ENCODE results near the gene CBR1. TPM values are rescaled to one million over a fixed set of nuclear protein-coding genes. Genes with fewer than 3 reads are reported as not detected.
"Not testable (repeated sequence)": the region's sequence is repeated elsewhere in the genome, so short reads cannot be mapped to it uniquely, and the experiment has no call there.

CBR1 gene
- polyA plus RNA-seq, 1 experiment = 157 TPM

GRCh38 chr21:36097427-36098181 is 27.8 kb downstream of the CBR1 start:
- ChIA-PET CTCF (interaction anchor here (0.5 to 1.5 kb wide), 3 partner anchors 8 to 15 kb away, joined by 3 to 4 read pairs (median 4); no protein-coding TSS in a partner anchor), POLR2A (no interaction called here)
- Histone ChIP-seq H3K36me3 (ENCODE audit: control insufficient read depth, insufficient read depth, low read length) (no peaks in the 10 kb centered on the region), H3K27me3 (ENCODE audit: control insufficient read depth, insufficient read depth, low read length) (peaks cover 7% of the 10 kb centered on the region), H3K4me3 (ENCODE audit: low read depth, low read length) (no peak overlapping the region)
- TF ChIP-seq CTCF (IDR thresholded peaks at IDR 0.05; ENCODE audit: insufficient read depth, low read depth, low read length) = no peak
- DNase-seq (ENCODE audit: low read depth) = no peak

GRCh38 chr21:36098182-36098532 is 28.3 kb downstream of the CBR1 start:
- TF ChIP-seq CTCF (IDR thresholded peaks at IDR 0.05; ENCODE audit: insufficient read depth, low read depth, low read length) = no peak
- DNase-seq (ENCODE audit: low read depth) = no peak
- Histone ChIP-seq H3K36me3 (ENCODE audit: control insufficient read depth, insufficient read depth, low read length) (no peaks in the 10 kb centered on the region), H3K4me3 (ENCODE audit: low read depth, low read length) (no peak overlapping the region), H3K27me3 (ENCODE audit: control insufficient read depth, insufficient read depth, low read length) (peaks cover 7% of the 10 kb centered on the region)
- POLR2A ChIA-PET = no interaction called here
- CTCF ChIA-PET = interaction anchor here (0.5 to 1.5 kb wide), 3 partner anchors 9 to 15 kb away, joined by 3 to 4 read pairs (median 4); no protein-coding TSS in a partner anchor

GRCh38 chr21:36099000-36099399 is 29.2 kb downstream of the CBR1 start:
- peaks cover 5% of the 10 kb centered on the region for H3K27me3 ChIP-seq (ENCODE audit: control insufficient read depth, insufficient read depth, low read length)
- H3K36me3 ChIP-seq (ENCODE audit: control insufficient read depth, insufficient read depth, low read length) = no peaks in the 10 kb centered on the region
- CTCF ChIA-PET = interaction anchor here (0.9 to 1.5 kb wide), 2 partner anchors 13 to 14 kb away, joined by 3 to 4 read pairs; no protein-coding TSS in a partner anchor
- no peak for TF ChIP-seq CTCF (IDR thresholded peaks at IDR 0.05; ENCODE audit: insufficient read depth, low read depth, low read length)
- no peak overlapping the region for H3K4me3 ChIP-seq (ENCODE audit: low read depth, low read length)
- POLR2A ChIA-PET = no interaction called here
- DNase-seq (ENCODE audit: low read depth) = no peak

GRCh38 chr21:36099695-36100211 is 29.9 kb downstream of the CBR1 start:
- CTCF ChIA-PET = not testable (repeated sequence)

GRCh38 chr21:36100971-36101641 is 31.3 kb downstream of the CBR1 start:
- Histone ChIP-seq H3K4me3 (ENCODE audit: low read depth, low read length) (no peak overlapping the region), H3K36me3 (ENCODE audit: control insufficient read depth, insufficient read depth, low read length) (no peaks in the 10 kb centered on the region), H3K27me3 (ENCODE audit: control insufficient read depth, insufficient read depth, low read length) (peaks cover 5% of the 10 kb centered on the region; the same call in 1 of the 2 replicates)
- ChIA-PET POLR2A (no interaction called here), CTCF (interaction anchor here (0.6 to 1.8 kb wide), 3 partner anchors 11 to 27 kb away, joined by 3 to 9 read pairs (median 4); no protein-coding TSS in a partner anchor)
- TF ChIP-seq CTCF (IDR thresholded peaks at IDR 0.05; ENCODE audit: insufficient read depth, low read depth, low read length) = no peak
- no peak for DNase-seq (ENCODE audit: low read depth)

More at GRCh38 chr21:36099695-36100211, 29.9 kb downstream of the CBR1 start:
- POLR2A ChIA-PET; H3K27me3 ChIP-seq (ENCODE audit: control insufficient read depth, insufficient read depth, low read length); H3K4me3 ChIP-seq (ENCODE audit: low read depth, low read length); DNase-seq (ENCODE audit: low read depth); H3K36me3 ChIP-seq (ENCODE audit: control insufficient read depth, insufficient read depth, low read length): not testable (repeated sequence)
